Retinal pigment epithelial cell (primary cell): Measurements from ENCODE around the gene RLF.
"Not testable (repeated sequence)": the region's sequence is repeated elsewhere in the genome, so short reads cannot be mapped to it uniquely, and the experiment has no call there.

Experiments
- DNase-seq: peaks from one replicate; pipeline ENCODE4 v3.0.0-alpha.2; 2010; ENCODE audit warnings: low read depth
- H3K4me3 ChIP-seq: 2 replicates; pipeline ENCODE4 v1.5.1; 2011; ENCODE audit warnings: mild to moderate bottlenecking, low read length, control low read depth, moderate library complexity
- TF ChIP-seq, protein P1 (sequence below): conservative IDR thresholded peaks from 2 replicates; pipeline ENCODE4 v1.5.1; 2011; ENCODE audit warnings: low read depth, low read length, control low read depth, inconsistent platforms

RLF gene

DNA sequence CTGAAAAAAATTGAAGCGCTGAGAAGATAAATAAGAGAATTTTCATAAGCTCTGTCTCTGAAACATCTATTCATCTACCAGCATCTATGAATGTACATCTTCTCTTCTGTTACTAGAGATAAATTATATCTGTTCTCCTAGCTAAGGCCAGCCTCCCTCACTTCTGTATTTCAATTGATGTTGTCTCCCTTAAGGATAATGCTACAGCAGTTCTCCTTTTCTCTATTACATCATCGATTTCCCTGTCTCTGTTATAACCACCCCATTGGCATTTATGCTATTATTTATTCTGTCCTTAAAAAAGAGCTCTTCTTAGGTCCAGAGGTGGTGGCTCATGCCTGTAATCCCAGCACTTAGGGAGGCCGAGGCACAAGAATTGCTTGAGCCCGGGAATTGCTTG lies 43.7 kb downstream of the RLF start:
- no peak for DNase-seq
- TF ChIP-seq, protein P1, sequence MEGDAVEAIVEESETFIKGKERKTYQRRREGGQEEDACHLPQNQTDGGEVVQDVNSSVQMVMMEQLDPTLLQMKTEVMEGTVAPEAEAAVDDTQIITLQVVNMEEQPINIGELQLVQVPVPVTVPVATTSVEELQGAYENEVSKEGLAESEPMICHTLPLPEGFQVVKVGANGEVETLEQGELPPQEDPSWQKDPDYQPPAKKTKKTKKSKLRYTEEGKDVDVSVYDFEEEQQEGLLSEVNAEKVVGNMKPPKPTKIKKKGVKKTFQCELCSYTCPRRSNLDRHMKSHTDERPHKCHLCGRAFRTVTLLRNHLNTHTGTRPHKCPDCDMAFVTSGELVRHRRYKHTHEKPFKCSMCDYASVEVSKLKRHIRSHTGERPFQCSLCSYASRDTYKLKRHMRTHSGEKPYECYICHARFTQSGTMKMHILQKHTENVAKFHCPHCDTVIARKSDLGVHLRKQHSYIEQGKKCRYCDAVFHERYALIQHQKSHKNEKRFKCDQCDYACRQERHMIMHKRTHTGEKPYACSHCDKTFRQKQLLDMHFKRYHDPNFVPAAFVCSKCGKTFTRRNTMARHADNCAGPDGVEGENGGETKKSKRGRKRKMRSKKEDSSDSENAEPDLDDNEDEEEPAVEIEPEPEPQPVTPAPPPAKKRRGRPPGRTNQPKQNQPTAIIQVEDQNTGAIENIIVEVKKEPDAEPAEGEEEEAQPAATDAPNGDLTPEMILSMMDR = no peak
- H3K4me3 ChIP-seq = no peak overlapping the region

DNA sequence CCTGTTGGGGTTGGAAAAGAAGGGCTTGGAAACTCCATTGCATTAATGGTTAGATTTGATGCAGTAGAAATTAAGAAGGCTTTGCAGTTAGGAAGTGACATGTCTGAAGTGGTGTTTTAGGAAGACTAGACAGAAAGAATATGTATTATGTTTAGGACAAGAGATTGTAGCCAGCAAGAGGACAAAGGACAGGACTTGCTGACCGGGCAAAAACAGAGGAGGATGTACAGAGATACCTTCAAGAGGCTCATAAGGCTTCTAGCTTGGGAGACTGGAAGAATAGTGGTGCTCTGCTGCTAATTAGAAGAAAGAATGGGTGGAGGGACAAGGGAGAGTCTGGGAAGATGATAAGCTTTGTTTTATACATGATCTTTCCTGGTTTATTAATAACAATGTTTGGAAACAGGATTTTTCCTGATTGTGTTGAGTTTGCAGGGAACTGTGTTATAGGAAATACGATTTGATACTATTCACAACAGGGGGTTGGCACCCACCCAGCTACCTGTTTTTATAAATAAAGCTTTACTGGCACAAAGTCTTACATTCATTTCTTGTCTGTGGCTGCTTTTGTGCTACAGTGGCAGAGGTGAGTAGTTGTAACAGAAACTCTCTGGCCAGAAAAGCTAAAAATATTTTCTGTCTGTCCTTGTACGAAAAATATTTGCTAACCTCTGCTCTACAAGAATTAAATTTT lies 49.5 kb downstream of the RLF start:
- no peak overlapping the region for H3K4me3 ChIP-seq
- DNase-seq = no peak
- TF ChIP-seq, protein P1 = no peak

DNA sequence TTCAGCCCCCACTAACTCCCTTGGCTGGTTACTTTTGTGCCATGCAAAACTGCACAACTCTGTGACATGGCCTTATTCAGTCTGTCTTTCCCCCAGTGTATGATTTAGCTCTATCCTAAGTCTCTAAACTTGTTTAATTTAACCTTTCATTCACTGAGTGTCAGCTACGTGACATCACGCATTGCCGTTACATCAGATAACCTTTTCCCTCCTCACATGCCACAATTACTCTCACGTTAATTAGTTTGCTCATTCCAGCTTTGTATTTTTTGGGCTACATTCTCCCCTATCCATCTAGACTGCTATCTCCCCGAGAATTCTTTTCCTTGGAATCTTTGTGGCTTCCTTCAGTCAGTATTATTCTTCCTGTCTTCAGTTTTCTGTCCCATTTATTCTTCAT lies 57.1 kb downstream of the RLF start:
- TF ChIP-seq, protein P1 = no peak
- DNase-seq = no peak
- H3K4me3 ChIP-seq = no peak overlapping the region

DNA sequence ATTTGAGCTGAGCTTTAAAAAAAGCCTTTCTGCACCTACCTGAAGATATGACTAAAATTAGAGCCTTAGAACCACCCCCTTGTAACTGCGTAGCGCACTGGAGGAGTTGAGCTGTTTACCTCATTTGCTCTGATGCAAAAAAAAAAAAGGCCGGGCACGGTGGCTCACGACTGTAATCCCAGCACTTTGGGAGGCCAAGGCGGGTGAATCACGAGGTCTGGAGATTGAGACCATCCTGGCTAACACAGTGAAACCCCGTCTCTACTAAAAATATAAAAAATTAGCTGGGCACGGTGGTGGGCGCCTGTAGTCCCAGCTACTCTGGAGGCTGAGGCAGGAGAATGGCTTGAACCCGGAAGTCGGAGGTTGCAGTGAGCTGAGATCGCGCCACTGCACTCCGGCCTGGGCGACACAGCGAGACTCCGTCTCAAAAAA lies 60.3 kb downstream of the RLF start:
- DNase-seq, H3K4me3 ChIP-seq: not testable (repeated sequence)

DNA sequence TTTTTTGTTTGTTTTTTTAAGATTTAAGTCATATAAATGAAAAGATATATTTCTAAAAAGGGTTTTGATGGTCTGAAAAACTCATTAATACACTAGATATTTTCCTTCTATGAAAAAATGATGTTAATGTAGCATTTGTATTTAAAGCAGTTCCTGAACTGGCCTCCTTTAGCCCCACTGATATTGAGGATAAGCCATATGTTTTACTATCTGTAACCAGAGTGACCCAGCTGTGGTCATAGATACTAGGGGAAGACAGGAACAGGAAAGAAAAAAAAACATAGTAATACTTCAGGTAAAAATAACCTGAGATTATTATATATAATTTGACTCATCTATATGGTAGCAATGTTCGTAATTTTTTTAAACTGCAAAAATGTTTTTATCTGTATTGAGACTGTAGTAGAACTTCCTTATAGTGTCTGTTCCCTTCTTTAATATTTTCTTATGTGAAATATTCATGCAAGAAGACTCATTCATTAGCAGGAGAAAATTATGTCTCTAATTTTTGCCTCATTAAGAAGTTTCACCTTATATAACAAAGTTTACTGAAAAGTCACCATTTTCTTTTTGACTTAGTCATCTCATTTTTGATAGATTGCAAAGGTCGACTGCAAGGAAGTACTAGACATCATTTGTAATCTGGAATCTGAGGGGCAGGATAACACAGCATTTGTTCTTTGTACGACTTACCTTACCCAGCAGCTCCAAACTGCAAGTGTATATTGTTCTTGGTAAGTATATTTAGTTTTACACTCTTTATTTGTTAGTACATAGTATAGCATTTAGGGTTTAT lies 61.0 kb downstream of the RLF start:
- DNase-seq = no peak
- H3K4me3 ChIP-seq = no peak overlapping the region
- TF ChIP-seq, protein P1 = no peak

DNA sequence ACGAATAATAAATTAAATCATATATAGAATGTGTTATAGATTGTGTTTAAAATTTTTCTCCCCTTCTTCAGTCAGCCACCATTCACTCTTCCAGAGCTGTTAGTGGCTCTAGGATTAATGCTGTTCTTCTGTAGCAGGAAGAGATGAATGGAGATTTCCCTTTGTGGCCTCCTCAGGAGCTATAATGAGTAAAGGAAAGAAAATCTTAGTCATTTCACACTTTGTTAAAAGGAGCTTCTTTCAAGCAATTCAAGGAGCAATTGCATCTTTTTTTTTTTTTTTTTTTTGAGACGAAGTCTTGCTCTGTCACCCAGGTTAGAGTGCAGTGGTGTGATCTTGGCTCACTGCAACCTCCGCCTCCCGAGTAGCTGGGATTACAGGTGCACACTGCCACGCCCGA lies 62.9 kb downstream of the RLF start:
- no peak overlapping the region for H3K4me3 ChIP-seq
- TF ChIP-seq, protein P1 = no peak
- no peak for DNase-seq

DNA sequence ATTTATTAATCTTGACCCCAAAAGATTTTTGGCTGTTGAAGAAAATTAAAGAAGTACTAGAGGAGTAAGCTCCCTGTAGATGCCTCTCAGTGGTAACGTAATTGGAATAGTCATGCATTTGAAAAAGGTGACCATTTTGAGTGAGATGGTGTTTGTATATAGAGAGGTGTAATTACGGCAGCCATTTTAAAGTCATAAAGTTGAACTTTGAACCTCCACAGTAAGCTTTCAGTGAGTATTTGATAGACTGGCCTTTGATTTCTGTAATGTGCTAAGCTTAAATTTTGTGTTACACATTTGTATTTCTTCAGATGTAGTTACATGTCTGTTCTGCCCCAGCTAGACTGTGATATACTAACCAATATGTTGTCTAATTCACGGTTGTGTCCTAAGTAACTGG lies 65.0 kb downstream of the RLF start:
- no peak for DNase-seq
- TF ChIP-seq, protein P1 = no peak
- no peak overlapping the region for H3K4me3 ChIP-seq
